Skeletal muscle tissue (tissue), 4 donors: ENCODE measurements around the gene ATP8B4. TPM values are rescaled to one million over a fixed set of nuclear protein-coding genes. Genes with fewer than 3 reads are reported as not detected.
"Not testable (repeated sequence)": the region's sequence is repeated elsewhere in the genome, so short reads cannot be mapped to it uniquely, and the experiment has no call there.

Experiments used
- H3K27ac ChIP-seq: one replicate; pipeline ENCODE4 v1.7.0; 2013; ENCODE audit warnings: mild to moderate bottlenecking, low read depth, low read length, inconsistent platforms
- H3K27me3 ChIP-seq, 3 donors: one replicate each; pipeline ENCODE4 v1.7.0; 2013; ENCODE audit warnings: low read length in 3 of 3; ENCODE audit not compliant: control insufficient read depth in 3 of 3, insufficient read depth in 3 of 3
- H3K36me3 ChIP-seq, 3 donors: one replicate each; pipeline ENCODE4 v1.7.0; 2013; ENCODE audit warnings: low read length in 3 of 3; ENCODE audit not compliant: control insufficient read depth in 3 of 3, insufficient read depth in 3 of 3
- H3K4me1 ChIP-seq, 3 donors: one replicate each; pipeline ENCODE4 v1.7.0; 2013; ENCODE audit warnings: low read length in 3 of 3, mild to moderate bottlenecking in 3 of 3; ENCODE audit not compliant: control insufficient read depth in 3 of 3, insufficient read depth in 3 of 3
- H3K4me3 ChIP-seq, 3 donors: one replicate each; pipeline ENCODE4 v1.7.0; 2013; ENCODE audit warnings: low read length in 3 of 3
- H3K9ac ChIP-seq, 3 donors: one replicate each; pipeline ENCODE4 v1.7.0; 2013; ENCODE audit warnings: low read length in 3 of 3, mild to moderate bottlenecking in 3 of 3, moderate library complexity in 2 of 3, low read depth in 1 of 3
- H3K9me3 ChIP-seq, 3 donors: one replicate each; pipeline ENCODE4 v1.7.0; 2013; ENCODE audit warnings: low read length in 3 of 3; ENCODE audit not compliant: control insufficient read depth in 3 of 3
- total RNA-seq: library from RNA; depleted of rRNA; stranded (reverse); fragments of >200 nt; gene quantifications from one replicate; pipeline ENCODE4 v1.2.3, GENCODE V29; 2014
- donor health status: Osteomylitis.

The ATP8B4 gene
- total RNA-seq, 1 donor from 2014 or later: 15.1 TPM

DNA sequence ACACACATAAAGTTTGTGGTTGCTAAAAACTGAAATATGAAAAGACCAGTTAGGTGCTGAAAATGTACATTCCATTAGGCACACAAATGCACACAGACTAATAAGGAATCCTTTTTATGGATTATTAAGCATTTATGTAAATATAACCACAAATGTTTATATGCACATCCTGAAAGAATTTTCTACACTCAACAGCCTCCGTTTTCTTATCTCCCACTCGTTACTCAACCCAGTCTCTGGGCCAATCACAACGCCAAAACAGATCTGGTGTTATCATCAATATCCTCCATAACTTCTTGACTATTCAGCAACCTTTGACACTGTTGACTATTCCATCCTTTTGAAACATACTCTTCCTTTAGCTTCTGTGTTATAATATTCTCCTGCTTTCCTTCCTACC is 136.4 kb downstream of the ATP8B4 start:
- Histone ChIP-seq H3K27me3 (no peaks in the 10 kb centered on the region), H3K9me3 (no peaks in the 10 kb centered on the region), H3K4me1 (no peaks in the 10 kb centered on the region), H3K36me3 (no peaks in the 10 kb centered on the region), H3K9ac (no peak overlapping the region), H3K4me3 (no peak overlapping the region), H3K27ac (no peak overlapping the region)

DNA sequence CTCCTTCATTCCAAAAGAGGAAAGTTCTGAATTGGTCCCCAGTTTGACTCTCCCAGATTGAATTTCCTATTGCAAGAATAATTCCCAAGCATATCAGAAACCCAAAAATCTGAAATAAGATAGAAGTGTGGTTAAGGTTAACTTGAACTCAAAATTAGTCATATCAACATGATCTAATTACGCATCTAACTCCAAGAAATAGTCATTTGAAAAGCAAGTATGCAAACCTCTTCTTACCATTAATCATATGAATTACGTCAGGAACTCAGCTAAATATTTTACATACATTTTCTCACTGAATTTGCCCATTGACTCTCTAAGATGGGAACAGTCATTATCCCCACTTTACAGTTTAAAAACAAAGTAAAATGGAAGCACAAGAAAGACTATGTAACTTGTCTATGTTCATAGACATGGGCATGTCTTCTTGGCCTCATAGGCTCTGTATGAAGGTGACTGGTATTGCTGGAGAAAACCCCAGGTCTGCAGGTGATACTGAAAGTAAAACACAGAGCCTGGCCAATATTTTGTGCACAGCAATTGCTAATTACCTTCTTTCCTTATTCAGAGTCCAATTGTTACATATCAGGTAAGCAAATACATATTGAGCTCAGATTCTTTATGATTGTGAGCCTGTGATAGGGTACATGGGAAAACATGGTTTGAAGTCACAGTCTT is 139.2 kb downstream of the ATP8B4 start:
- no peak overlapping the region for H3K27ac ChIP-seq
- H3K9ac ChIP-seq: no peak overlapping the region
- H3K27me3 ChIP-seq: no peaks in the 10 kb centered on the region
- H3K9me3 ChIP-seq: no peaks in the 10 kb centered on the region
- no peaks in the 10 kb centered on the region for H3K36me3 ChIP-seq
- no peak overlapping the region for H3K4me3 ChIP-seq
- H3K4me1 ChIP-seq: no peaks in the 10 kb centered on the region

DNA sequence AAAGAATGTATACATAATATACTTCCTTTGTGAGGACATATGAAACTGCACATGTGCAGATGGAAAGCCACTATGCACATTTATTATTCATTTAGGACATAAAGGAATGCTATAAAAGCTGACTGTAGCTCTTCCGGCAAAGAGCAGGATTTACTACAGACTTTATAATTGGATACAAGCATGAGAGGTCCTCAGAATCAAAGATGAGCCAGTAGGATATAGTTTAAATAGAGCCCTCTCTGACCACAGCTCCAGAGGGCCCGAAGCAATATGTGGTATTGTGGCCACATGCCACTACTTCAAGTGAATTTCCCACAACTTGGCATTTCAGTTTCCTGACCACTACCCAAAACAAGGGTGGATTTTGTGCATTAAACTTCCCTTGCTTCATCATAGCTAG is 140.9 kb downstream of the ATP8B4 start:
- no peak overlapping the region for H3K4me3 ChIP-seq
- H3K4me1 ChIP-seq: no peaks in the 10 kb centered on the region
- H3K27me3 ChIP-seq: no peaks in the 10 kb centered on the region
- no peak overlapping the region for H3K27ac ChIP-seq
- no peaks in the 10 kb centered on the region for H3K9me3 ChIP-seq
- no peaks in the 10 kb centered on the region for H3K36me3 ChIP-seq
- no peak overlapping the region for H3K9ac ChIP-seq

DNA sequence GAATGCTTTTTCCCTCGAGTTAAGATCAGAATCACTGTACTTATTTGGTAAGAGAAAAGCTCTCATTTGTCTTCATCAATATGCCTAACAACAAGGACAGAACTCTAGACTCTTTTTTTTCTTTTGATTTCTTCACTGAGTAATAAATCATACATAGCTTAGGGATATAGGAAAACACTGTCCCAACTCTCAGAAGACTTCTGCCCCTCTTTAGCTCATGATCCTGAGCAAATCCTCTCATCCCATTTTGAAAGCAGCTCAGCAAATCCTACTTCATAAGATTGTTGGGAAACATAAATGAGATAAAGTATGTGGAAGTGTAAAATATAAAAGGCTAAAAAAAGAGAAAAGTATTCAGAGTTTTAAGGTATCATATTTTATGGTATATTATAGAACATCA is 141.7 kb downstream of the ATP8B4 start:
- no peak overlapping the region for H3K4me3 ChIP-seq
- no peaks in the 10 kb centered on the region for H3K4me1 ChIP-seq
- no peaks in the 10 kb centered on the region for H3K27me3 ChIP-seq
- no peaks in the 10 kb centered on the region for H3K36me3 ChIP-seq
- H3K9ac ChIP-seq: no peak overlapping the region
- H3K9me3 ChIP-seq: no peaks in the 10 kb centered on the region
- no peak overlapping the region for H3K27ac ChIP-seq

GRCh38 chr15:49964551-49964950 is 154.5 kb downstream of the ATP8B4 start:
- H3K4me3 ChIP-seq: no peak overlapping the region
- H3K9ac ChIP-seq: no peak overlapping the region
- no peak overlapping the region for H3K27ac ChIP-seq
- no peaks in the 10 kb centered on the region for H3K36me3 ChIP-seq
- H3K9me3 ChIP-seq: no peaks in the 10 kb centered on the region
- H3K27me3 ChIP-seq: no peaks in the 10 kb centered on the region
- H3K4me1 ChIP-seq: no peaks in the 10 kb centered on the region

DNA sequence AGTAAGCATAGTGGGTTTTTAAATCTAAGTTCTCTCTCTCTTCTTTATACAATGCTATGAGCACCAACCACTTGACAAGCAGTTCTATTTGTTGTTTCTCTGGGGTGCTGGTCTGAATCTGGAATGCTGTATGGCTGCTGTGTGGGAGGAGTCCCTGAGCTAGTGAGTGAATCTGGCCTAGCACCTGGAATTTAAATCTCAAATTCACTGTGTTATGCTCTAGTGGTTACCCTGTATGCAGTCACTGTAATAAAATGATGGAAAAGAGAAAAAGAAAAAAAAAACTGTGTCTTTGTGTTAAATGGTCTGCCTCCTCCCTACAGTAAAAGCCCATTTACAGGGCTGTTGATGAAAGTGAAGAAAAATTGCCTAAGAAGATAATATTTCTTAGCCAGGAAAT is 155.0 kb downstream of the ATP8B4 start:
- Histone ChIP-seq H3K27ac (no peak overlapping the region), H3K4me1 (no peaks in the 10 kb centered on the region), H3K9ac (no peak overlapping the region), H3K9me3 (no peaks in the 10 kb centered on the region), H3K36me3 (no peaks in the 10 kb centered on the region), H3K27me3 (no peaks in the 10 kb centered on the region), H3K4me3 (no peak overlapping the region)

DNA sequence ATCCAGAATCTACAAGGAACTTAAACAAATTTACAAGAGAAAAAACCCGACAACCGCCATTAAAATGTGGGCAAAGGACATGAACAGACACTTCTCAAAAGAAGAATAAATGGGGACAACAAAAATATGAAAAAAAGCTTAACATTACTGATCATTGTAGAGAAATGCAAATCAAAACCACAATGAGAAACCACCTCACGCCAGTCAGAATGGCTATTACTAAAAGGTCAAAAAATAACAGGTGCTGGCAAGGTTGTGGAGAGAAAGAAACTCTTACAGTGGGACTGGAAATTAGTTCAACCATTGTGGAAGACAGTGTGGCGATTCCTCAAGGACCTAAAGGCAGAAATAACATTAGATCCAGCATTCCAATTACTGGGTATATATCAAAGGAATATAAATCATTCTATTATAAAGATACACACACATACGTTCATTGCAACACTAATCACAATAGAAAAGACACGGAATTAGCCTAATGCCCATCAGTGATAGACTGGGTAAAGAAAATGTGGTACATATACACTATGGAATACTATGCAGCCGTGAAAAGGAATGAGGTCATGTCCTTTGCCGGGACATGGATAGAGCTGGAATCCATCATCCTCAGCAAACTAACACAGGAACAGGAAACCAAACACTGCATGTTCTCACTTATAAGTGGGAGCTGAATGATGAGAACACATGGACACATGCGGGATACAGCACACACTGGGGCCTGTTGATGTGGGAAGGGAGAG is 155.8 kb downstream of the ATP8B4 start:
- not testable (repeated sequence) for H3K27ac ChIP-seq, H3K36me3 ChIP-seq

GRCh38 chr15:49962044-49962602 is 156.9 kb downstream of the ATP8B4 start:
- no peaks in the 10 kb centered on the region for H3K9me3 ChIP-seq
- no peak overlapping the region for H3K27ac ChIP-seq
- H3K4me3 ChIP-seq: no peak overlapping the region
- no peaks in the 10 kb centered on the region for H3K36me3 ChIP-seq
- H3K27me3 ChIP-seq: no peaks in the 10 kb centered on the region
- H3K9ac ChIP-seq: no peak overlapping the region
- H3K4me1 ChIP-seq: no peaks in the 10 kb centered on the region

More for the DNA sequence above, 155.8 kb downstream of the ATP8B4 start:
- H3K4me3 ChIP-seq, H3K27me3 ChIP-seq, H3K4me1 ChIP-seq, H3K9ac ChIP-seq, H3K9me3 ChIP-seq: not testable (repeated sequence)

GRCh38 chr15:49953421-49953820 is 165.6 kb downstream of the ATP8B4 start:
- H3K4me3 ChIP-seq: no peak overlapping the region
- H3K4me1 ChIP-seq: no peaks in the 10 kb centered on the region
- no peaks in the 10 kb centered on the region for H3K27me3 ChIP-seq
- H3K27ac ChIP-seq: no peak overlapping the region
- no peak overlapping the region for H3K9ac ChIP-seq
- no peaks in the 10 kb centered on the region for H3K36me3 ChIP-seq
- no peaks in the 10 kb centered on the region for H3K9me3 ChIP-seq

- H3K9ac ChIP-seq: no peak overlapping the region
- no peak overlapping the region for H3K4me3 ChIP-seq
- no peaks in the 10 kb centered on the region for H3K9me3 ChIP-seq
Observed at GRCh38 chr15:49946681-49947080, 172.4 kb downstream of the ATP8B4 start.

More at GRCh38 chr15:49946681-49947080, 172.4 kb downstream of the ATP8B4 start:
- Histone ChIP-seq H3K36me3 (no peaks in the 10 kb centered on the region), H3K4me1 (no peaks in the 10 kb centered on the region), H3K27me3 (no peaks in the 10 kb centered on the region), H3K27ac (no peak overlapping the region)
